Vagina (tissue), 2 donors: ENCODE data around the gene ITPK1.

Experiments used
- CTCF ChIP-seq, 3 experiments: fragments of 450-650 bp in 2 of 3; fragments of 200-600 bp in 1 of 3; sonication (generic) in 1 of 3; IDR thresholded peaks; one replicate each; pipeline ENCODE4 v1.5.1; 2017 to 2019; ENCODE audit warnings: antibody characterized with exemption in 3 of 3, mild to moderate bottlenecking in 2 of 3, moderate library complexity in 2 of 3
- POLR2AphosphoS5 ChIP-seq, 2 donors: sonication (generic); formaldehyde crosslinking; IDR thresholded peaks; one replicate each; pipeline ENCODE4 v1.9.0; 2017; ENCODE audit warnings: antibody characterized with exemption in 2 of 2, mild to moderate bottlenecking in 2 of 2, low read depth in 1 of 2; ENCODE audit not compliant: insufficient read depth in 1 of 2

GRCh38 chr14:93108105-93108504, 7.6 kb downstream of the ITPK1 start:
- TF ChIP-seq POLR2AphosphoS5 (IDR thresholded peaks at IDR 0.05; ENCODE audit: insufficient read depth in 1 of 2, low read depth in 1 of 2) (no peak), CTCF (IDR thresholded peaks at IDR 0.05) (no peak)
